MM.1S (cell line): ENCODE measurements around the gene CLIC1.

Experiments
- DNase-seq: peaks from one replicate; pipeline ENCODE4 v3.0.0-alpha.2; 2015
- H2AFZ ChIP-seq: fragments of 300-600 bp; sonication (generic); 2 replicates; pipeline ENCODE4 v1.6.0; 2016; ENCODE audit warnings: antibody characterized with exemption, low read length
- H3F3A ChIP-seq: fragments of 300-600 bp; sonication (generic); 2 replicates; pipeline ENCODE4 v1.6.1; 2016; ENCODE audit warnings: mild to moderate bottlenecking, antibody characterized with exemption, low read length, moderate library complexity, mixed read lengths; ENCODE audit not compliant: insufficient read depth
- H3K27ac ChIP-seq: fragments of 300-600 bp; sonication (generic); 2 replicates; pipeline ENCODE4 v1.5.1; 2016; ENCODE audit warnings: mild to moderate bottlenecking, low read length
- H3K27me3 ChIP-seq: fragments of 300-600 bp; sonication (generic); replicated peaks from 2 replicates; pipeline ENCODE4 v1.6.0; 2016; ENCODE audit warnings: low read length; ENCODE audit not compliant: insufficient read depth
- H3K36me3 ChIP-seq: fragments of 300-600 bp; sonication (generic); replicated peaks from 2 replicates; pipeline ENCODE4 v1.6.1; 2016; ENCODE audit warnings: mild to moderate bottlenecking, low read length, mixed read lengths; ENCODE audit not compliant: insufficient read depth
- H3K4me1 ChIP-seq: fragments of 300-600 bp; sonication (generic); 2 replicates; pipeline ENCODE4 v1.6.1; 2016; ENCODE audit warnings: low read length, mixed read lengths
- H3K4me2 ChIP-seq: fragments of 300-600 bp; sonication (generic); 2 replicates; pipeline ENCODE4 v1.6.0; 2016; ENCODE audit warnings: low read depth, low read length
- H3K4me3 ChIP-seq: fragments of 300-600 bp; sonication (generic); 2 replicates; pipeline ENCODE4 v1.5.1; 2016; ENCODE audit warnings: low read length, mixed read lengths
- H3K79me2 ChIP-seq: fragments of 300-600 bp; sonication (generic); 2 replicates; pipeline ENCODE4 v1.6.1; 2016; ENCODE audit warnings: mixed run types, low read length, mixed read lengths
- H3K9ac ChIP-seq: fragments of 300-600 bp; sonication (generic); 2 replicates; pipeline ENCODE4 v1.6.1; 2016; ENCODE audit warnings: low read length, mixed read lengths
- H3K9me2 ChIP-seq: fragments of 300-600 bp; sonication (generic); replicated peaks from 2 replicates; pipeline ENCODE4 v1.6.1; 2016; ENCODE audit warnings: mild to moderate bottlenecking, low read length, mixed read lengths; ENCODE audit not compliant: insufficient read depth
- H3K9me3 ChIP-seq: fragments of 300-600 bp; sonication (generic); replicated peaks from 2 replicates; pipeline ENCODE4 v1.6.1; 2016; ENCODE audit warnings: mild to moderate bottlenecking, low read length, mixed read lengths; ENCODE audit not compliant: insufficient read depth
- H4K20me1 ChIP-seq: fragments of 300-600 bp; sonication (generic); 2 replicates; pipeline ENCODE4 v1.6.1; 2016; ENCODE audit warnings: mild to moderate bottlenecking, low read length, moderate library complexity, mixed read lengths; ENCODE audit not compliant: insufficient read depth
- EZH2 ChIP-seq: fragments of 300-600 bp; sonication (generic); optimal IDR thresholded peaks from 2 replicates; pipeline ENCODE3; 2017; ENCODE audit warnings: low read depth, mild to moderate bottlenecking, antibody characterized with exemption, low read length, mixed read lengths
- EZH2phosphoT487 ChIP-seq: fragments of 300-600 bp; sonication (generic); IDR thresholded peaks from 2 replicates; pipeline ENCODE4 v1.6.1; 2018; ENCODE audit warnings: antibody characterized with exemption, low read length
- TF ChIP-seq, protein P1 (sequence below): fragments of 300-600 bp; sonication (generic); IDR thresholded peaks from 2 replicates; pipeline ENCODE4 v1.5.1; 2016; ENCODE audit warnings: antibody characterized with exemption, low read length, mixed read lengths

Gene CLIC1

DNA sequence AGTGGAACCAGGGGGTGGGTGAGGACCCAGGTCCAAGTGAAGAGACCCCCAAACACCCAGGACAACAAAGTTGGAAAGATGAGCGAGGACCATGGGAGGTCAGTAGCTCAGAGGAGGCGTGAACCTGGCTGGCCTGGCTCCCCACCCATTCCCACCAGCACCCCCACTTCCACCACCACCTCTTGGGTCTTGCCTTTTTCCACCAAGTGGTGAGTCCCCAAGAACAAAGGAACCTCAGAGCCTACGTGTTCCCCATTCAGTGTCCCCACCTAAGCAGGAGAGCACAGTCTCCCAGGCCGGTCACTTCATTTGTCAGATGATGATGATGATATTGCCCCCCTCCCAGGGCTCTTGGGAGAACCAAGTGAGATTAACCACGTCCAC lies 41.3 kb upstream of the CLIC1 start:
- peaks cover 30% of the 10 kb centered on the region for H3K4me1 ChIP-seq
- no peaks in the 10 kb centered on the region for H3K9me3 ChIP-seq
- H4K20me1 ChIP-seq = no peaks in the 10 kb centered on the region
- H3K27me3 ChIP-seq = no peaks in the 10 kb centered on the region
- peak overlapping the region; percentile 93 for H3K9ac ChIP-seq
- peak overlapping the region; percentile 99 for H3K4me2 ChIP-seq
- peak overlapping the region; percentile 96 for H3K27ac ChIP-seq
- H3K4me3 ChIP-seq = peak overlapping the region; percentile 39; the same call in 1 of the 2 replicates
- peaks cover 37% of the 10 kb centered on the region for H3K79me2 ChIP-seq
- peaks cover 8% of the 10 kb centered on the region; the same call in 1 of the 2 replicates for H3K36me3 ChIP-seq
- peaks cover 33% of the 10 kb centered on the region for H3F3A ChIP-seq
- DNase-seq = no peak
- no peak for TF ChIP-seq EZH2phosphoT487
- TF ChIP-seq, protein P1, sequence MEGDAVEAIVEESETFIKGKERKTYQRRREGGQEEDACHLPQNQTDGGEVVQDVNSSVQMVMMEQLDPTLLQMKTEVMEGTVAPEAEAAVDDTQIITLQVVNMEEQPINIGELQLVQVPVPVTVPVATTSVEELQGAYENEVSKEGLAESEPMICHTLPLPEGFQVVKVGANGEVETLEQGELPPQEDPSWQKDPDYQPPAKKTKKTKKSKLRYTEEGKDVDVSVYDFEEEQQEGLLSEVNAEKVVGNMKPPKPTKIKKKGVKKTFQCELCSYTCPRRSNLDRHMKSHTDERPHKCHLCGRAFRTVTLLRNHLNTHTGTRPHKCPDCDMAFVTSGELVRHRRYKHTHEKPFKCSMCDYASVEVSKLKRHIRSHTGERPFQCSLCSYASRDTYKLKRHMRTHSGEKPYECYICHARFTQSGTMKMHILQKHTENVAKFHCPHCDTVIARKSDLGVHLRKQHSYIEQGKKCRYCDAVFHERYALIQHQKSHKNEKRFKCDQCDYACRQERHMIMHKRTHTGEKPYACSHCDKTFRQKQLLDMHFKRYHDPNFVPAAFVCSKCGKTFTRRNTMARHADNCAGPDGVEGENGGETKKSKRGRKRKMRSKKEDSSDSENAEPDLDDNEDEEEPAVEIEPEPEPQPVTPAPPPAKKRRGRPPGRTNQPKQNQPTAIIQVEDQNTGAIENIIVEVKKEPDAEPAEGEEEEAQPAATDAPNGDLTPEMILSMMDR = no peak
- no peak for TF ChIP-seq EZH2
- H3K9me2 ChIP-seq = no peaks in the 10 kb centered on the region
- H2AFZ ChIP-seq = no peak overlapping the region

- H3F3A ChIP-seq = peaks cover 33% of the 10 kb centered on the region
Measured at GRCh38 chr6:31776989-31777666, 40.8 kb upstream of the CLIC1 start, which contains the start of gene VWA7. Gene VWA7 (minus strand): TSS chr6:31777328. CDS start chr6:31776779, 549 bp downstream.

DNA sequence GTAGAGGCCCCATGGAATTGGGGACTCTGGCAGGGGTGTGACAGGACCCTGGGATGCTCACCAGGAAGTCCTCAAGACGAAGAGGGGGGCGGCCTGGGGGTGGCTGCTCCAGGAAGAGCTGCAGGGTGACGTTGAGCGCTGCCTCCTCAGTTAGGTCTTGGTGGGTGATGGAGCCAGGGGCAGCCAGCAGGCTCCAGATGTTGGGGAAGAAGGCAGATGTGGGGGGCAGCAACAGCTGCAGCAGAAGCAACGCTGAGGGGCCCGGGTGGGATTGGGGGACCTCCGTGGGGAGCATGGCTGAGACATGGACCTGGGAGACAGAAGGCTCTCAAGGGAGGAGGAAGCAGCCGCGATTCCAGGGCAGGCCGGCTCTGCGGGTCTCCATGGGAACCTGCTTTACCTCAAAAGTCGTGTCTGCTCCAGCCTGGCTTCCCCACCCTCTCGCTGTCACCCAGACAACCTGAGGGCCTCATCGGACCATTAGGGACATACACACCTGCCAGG lies 40.2 kb upstream of the CLIC1 start:
- 0 out of 2 replicates have a peak, but pooled peaks cover 3% of the 10 kb centered on the region for H3K36me3 ChIP-seq
- TF ChIP-seq EZH2 (no peak), EZH2phosphoT487 (no peak)
- TF ChIP-seq, protein P1 = no peak
- peak overlapping the region; percentile 59 for H3K4me3 ChIP-seq
- no peaks in the 10 kb centered on the region for H4K20me1 ChIP-seq
- no peaks in the 10 kb centered on the region for H3K9me2 ChIP-seq
- no peaks in the 10 kb centered on the region for H3K27me3 ChIP-seq
- no peak for DNase-seq
- H2AFZ ChIP-seq = peak overlapping the region; percentile 32; the same call in 1 of the 2 replicates
- H3K27ac ChIP-seq = peak overlapping the region; percentile 96
- H3K4me1 ChIP-seq = peaks cover 30% of the 10 kb centered on the region
- H3K4me2 ChIP-seq = peak overlapping the region; percentile 99
- peaks cover 33% of the 10 kb centered on the region for H3F3A ChIP-seq
- H3K79me2 ChIP-seq = peaks cover 27% of the 10 kb centered on the region
- no peaks in the 10 kb centered on the region for H3K9me3 ChIP-seq
- peak overlapping the region; percentile 93 for H3K9ac ChIP-seq

More at GRCh38 chr6:31776989-31777666, 40.8 kb upstream of the CLIC1 start, which contains the start of gene VWA7:
- H3K4me3 ChIP-seq = peak within 1 kb of the TSS; percentile 59
- H3K36me3 ChIP-seq = 0 out of 2 replicates have a peak, but pooled peaks cover 8% of the 10 kb centered on the region
- TF ChIP-seq, protein P1 = no peak
- TF ChIP-seq EZH2 (no peak), EZH2phosphoT487 (no peak)
- H3K9me3 ChIP-seq = no peaks in the 10 kb centered on the region
- H3K9me2 ChIP-seq = no peaks in the 10 kb centered on the region
- DNase-seq = peak; percentile 96
- H2AFZ ChIP-seq = peak within 1 kb of the TSS; percentile 32; the same call in 1 of the 2 replicates
- H3K4me1 ChIP-seq = peaks cover 30% of the 10 kb centered on the region
- peak within 1 kb of the TSS; percentile 99 for H3K4me2 ChIP-seq
- no peaks in the 10 kb centered on the region for H4K20me1 ChIP-seq
- H3K27me3 ChIP-seq = no peaks in the 10 kb centered on the region
- H3K27ac ChIP-seq = peak within 1 kb of the TSS; percentile 96
- peaks cover 32% of the 10 kb centered on the region for H3K79me2 ChIP-seq
- H3K9ac ChIP-seq = peak within 1 kb of the TSS; percentile 93
